Measurements from ENCODE around the gene UBR2.
"Not testable (repeated sequence)": the region's sequence is repeated elsewhere in the genome, so short reads cannot be mapped to it uniquely, and the experiment has no call there.

Gene UBR2

DNA sequence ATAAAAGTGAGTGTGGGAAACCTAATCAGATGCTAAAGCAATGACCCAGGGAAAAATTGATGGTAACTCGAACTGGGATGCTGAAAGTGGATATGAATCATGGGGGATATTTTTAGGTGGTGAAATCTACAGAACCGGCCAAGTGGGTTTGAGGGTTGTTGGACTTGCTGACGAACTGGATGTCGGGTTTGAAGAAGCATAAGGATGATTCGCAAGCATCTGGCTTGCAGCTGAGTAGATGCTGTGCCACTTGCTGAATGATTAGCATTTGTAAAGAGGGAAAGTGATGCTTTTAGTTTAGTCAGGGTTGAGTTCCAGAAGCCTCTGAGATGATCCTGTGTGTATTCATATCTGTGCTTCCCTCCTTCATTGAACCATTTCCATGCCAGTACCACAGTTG, 54.9 kb downstream of the UBR2 start:
- no peak for DNase-seq (ENCODE audit: low read depth)

DNA sequence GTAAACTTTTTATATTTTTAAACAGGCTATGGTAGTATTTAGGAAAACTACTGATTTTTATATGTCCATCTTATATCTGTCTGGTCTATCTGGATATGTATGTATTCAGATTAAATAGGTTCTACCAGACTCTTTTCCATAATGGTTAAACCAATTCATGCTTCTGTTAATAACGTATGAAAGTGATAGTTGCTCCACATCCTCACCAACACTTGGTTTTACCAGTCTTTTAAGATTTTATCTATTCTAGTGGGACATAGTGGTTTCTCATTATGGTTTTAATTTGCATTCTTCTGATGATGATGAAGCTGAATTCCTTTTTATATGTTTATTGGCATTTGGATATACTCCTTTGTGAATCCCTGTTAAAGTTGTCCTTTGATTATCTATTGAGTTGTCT, 56.1 kb downstream of the UBR2 start:
- DNase-seq (ENCODE audit: low read depth), result no peak

DNA sequence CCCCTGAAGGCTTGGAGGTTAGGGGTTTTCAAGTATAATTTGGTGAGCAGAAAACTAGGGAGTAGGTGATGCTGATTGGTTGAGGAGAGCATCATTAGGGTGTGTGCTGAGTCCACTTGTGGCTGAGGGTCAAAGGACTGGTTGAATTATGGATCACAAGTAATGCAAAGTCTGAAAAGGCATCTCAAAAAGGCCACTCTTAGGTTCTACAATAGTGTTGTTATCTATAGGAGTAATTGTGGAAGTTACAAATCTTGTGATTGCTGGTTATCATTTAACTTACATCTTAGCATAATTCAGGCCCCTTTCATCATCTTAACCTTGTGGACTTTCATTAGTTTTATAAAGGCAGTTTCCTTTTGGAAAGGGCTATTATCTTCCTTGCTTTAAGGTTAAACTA, 60.8 kb downstream of the UBR2 start:
- no peak for DNase-seq (ENCODE audit: low read depth)

DNA sequence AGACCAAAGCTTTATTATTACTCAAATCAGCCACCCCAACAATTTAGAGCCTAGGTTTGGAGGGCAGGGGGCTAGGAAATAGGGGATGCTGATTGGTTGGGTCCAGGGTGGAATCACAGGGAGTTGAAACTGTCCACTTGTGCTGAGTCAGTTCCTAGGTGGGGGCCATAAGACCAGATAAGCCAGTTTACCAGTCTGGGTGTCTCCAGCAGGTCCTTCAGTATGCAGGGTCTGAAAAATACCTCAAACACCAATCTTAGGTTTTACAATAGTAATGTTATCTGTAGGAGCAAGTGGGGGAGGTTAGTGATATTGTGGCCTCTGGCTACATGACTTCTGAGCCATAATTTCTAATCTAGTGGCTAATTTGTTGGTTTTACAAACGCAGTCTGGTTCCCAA, 63.2 kb downstream of the UBR2 start:
- no peak for DNase-seq (ENCODE audit: low read depth)

DNA sequence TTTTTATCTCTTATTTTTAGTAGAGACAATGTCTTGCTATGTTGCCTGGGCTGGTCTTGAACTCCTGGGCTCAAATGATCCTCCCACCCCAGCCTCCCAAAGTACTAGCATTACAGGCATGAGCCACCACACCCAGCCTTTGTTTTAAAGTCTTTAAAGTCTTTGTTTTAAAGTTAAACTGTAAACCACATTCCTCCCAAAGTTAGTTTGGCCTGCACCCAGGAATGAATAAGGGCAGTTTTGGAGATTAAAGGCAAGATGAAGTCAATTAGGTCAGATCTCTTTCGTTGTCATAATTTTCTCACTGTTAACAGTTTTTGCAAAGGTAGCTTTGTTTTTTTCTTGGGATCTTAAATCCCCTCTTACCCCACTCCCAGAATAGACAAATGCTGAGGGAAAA, 63.8 kb downstream of the UBR2 start:
- DNase-seq (ENCODE audit: low read depth), result no peak

DNA sequence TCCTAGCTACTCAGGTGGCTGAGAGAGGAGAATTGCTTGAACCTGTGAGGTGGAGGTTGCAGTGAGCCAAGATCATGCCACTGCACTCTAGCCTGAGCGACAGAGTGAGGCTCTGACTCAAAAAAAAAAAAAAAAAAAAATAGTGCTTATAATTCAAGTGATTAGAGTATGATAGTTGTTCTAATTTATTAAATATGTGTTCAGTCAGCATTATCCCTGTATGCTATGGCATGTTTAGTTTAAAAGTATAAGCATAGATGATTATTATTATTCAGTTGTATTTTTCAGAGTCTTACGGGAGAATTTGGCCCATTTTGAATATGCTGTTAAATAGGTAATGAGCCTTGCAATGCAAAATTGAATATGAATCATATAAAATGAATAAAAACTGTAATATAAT, 64.8 kb downstream of the UBR2 start:
- no peak for DNase-seq (ENCODE audit: low read depth)

DNA sequence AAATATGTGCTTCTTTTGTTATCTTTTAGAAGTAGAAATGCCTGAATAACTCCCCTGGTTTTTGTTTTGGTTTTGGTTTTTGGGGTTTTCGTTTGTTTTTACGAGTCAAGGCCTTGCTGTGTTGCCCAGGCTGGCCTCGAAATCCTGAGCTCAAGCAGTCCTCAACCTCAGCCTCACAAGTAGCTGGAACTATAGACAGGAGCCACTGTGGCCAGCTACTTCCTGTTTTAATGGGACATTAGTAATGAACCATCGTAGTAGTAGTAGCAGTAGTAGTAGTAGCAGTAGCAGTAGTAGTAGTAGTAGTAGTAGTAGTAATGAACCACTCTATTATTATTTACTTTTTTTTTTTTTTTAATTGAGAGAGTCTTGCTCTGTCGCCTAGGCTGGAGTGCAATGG, 66.0 kb downstream of the UBR2 start:
- DNase-seq (ENCODE audit: low read depth), result no peak

DNA sequence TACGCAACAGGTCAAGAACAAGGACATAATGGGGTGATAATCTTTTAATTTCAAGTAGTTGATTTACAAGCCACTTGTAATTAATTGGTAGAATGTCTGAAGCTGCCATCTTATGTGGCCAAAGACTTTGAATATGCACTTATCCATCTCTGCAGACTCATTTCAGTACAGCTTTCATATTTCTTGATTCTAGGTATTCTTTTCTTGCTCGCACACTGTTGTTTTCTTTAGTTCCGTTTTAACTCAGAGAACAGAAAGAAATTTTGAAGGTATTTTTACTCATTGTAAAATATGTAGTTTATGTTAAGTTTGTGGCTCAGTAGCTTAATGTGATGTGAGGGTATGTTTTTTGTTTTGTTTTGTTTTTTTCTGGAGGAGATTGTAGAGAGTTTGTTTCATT, 73.9 kb downstream of the UBR2 start:
- DNase-seq (ENCODE audit: low read depth), result no peak

DNA sequence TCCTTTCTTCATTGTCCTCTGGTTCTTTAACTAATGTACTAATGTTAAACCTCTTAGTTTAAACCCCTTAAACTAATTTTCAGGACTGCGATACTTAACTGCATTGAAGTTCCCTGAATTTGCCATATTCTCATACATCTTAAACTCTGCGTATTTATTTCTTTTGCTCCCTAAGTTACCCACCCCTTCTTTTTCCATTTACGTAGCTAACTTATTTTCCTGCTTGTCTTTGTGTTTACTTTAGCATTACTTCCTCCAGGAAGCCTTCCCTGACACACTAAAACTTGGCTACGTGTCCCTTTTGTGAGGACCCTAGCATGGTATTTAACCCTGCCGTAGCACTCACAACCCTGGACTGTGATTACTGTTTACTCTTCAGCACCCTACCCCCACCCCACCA, 79.0 kb downstream of the UBR2 start:
- DNase-seq (ENCODE audit: low read depth), result no peak

DNA sequence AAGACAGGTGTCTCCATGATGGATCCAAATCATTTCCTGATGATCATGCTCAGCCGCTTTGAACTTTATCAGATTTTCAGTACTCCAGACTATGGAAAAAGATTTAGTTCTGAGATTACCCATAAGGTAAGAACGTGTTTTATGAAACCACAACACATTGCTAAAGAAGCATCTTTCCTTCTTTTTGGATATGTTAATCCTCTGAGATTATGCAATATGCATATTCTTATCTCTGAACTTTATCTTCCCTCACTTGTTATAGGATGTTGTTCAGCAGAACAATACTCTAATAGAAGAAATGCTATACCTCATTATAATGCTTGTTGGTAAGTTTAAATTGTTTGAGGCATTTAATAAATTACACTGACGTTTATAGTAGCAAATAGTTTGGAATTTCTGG, 80.4 kb downstream of the UBR2 start:
- DNase-seq (ENCODE audit: low read depth), result no peak

DNA sequence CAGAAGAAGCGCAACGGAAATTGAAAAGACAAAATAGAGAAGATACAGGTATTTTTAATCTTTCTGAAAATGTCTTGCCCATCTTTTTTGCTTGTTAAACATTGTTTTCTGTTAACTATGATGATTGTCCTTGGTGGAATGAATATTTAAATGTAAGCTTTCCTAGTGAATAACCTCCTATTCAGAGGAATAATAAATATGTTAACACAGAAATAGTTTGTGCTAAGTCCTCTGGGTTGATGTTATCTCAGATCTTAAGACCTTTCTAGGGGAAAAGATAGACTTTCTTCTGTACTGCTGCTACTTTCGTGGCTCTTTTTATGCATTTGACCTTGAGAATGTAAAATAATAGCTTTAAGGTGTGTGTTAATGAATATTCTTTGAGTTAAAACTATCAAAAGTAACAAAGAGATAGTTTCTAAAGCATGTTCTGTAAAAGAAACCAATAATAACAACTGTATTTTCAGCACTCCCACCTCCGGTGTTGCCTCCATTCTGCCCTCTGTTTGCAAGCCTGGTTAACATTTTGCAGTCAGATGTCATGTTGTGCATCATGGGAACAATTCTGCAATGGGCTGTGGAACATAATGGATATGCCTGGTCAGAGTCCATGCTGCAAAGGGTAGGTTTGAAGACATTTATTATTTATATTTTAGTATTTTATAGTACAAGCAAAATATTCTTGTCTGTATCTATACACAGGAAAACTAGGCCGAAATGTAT, 88.4 kb downstream of the UBR2 start:
- no peak for DNase-seq (ENCODE audit: low read depth)

DNA sequence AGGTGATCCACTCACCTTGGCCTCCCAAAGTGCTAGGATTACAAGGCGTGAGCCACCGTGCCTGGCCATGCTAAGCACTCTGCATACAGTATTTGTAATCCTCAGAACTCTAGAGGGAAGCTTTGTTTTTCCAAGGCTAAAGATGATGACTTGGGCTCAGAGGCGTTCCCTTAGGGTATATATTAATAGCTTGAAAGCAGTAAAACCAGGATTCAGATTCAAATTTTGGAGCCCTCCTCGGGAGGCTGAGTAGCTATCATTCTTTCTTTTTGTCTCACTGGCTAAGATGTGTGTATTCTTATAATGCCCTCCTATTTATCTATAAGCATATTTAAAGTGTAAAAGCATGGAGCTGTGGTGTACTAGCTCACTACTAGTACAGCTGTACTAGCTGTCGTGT, 90.0 kb downstream of the UBR2 start:
- no peak for DNase-seq (ENCODE audit: low read depth)

DNA sequence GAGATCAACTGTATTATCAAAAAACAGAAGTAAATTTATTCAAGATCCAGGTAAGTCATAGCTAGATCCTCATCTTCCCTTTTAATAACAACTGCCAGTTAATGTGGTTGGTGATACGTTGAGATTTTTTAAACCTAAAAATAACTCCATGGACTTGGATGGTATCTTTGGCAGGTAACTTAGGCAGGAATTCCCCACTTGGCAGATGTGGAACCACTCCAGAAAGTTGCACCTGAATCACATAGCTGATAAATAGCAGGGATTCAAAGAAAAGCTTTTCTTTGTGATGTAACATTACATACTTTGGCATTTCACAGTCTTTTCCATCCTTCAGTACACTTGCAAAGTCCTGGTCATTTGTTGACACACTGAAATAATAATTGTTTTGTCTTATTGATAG, 96.0 kb downstream of the UBR2 start:
- no peak for DNase-seq (ENCODE audit: low read depth)

DNA sequence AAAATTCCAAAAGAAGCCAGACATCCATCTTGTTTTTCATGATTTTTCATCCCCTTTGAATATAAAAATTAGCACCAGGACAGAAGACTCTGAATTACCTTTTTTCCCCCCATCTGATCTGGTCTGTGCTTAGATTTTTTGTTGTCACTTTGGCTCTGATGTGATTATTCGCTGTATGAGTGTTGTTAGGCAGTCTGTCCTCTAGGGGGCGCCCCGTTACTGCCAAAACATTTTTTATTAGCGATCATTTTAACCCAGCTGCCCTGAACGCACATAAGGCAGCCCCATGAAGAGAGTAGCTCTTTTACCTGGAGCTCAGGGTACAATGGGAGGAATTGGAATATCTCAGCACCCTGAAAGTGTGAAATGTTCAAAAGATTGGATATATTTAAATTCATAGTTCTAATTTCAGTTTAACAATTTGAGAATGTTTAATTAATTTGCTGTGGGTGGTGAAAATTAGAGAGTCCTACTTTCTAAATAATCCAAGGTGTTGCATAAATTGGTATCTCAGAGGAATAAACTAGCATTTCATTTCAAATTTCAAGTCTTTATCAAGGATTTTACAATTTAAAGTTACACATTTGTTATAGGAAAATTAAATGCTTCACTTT, 97.8 kb downstream of the UBR2 start:
- peak; percentile 64 for DNase-seq (ENCODE audit: low read depth)

DNA sequence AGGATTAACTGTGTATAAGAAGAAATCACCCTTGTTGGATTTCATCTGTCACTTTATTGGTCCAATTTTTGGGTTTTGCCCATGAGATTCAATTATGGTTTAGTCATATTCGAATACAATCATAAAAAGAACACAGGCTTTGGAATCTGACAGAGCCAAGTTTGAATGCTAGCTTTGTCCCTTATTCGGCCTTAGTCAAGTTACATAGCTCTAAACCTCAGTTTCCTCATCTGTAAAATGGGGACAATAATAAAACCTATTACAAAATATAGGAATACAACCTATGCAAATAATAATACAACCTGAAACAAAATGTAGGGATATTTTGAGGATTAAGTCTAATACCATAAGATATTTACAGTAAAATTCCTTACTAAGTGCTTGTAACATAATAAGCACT, 100.9 kb downstream of the UBR2 start:
- DNase-seq (ENCODE audit: low read depth), result no peak

DNA sequence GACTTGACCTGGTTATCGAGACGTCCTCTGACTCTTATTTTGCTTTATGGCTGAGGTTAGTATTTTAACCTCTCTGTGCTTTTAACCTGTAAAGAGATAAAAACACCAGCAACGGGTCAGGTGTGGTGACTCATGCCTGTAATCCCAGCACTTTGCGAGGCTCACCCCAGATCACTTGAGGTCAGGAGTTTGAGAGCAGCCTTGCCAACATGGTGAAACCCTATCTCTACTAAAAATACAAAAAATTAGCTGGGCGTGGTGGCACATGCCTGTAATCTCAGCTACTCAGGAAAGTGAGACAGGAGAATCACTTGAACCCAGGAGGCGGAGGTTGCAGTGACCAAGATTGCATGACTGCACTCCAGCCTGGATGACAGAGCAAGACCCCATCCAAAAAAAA, 110.5 kb downstream of the UBR2 start:
- not testable (repeated sequence) for DNase-seq (ENCODE audit: low read depth)

DNA sequence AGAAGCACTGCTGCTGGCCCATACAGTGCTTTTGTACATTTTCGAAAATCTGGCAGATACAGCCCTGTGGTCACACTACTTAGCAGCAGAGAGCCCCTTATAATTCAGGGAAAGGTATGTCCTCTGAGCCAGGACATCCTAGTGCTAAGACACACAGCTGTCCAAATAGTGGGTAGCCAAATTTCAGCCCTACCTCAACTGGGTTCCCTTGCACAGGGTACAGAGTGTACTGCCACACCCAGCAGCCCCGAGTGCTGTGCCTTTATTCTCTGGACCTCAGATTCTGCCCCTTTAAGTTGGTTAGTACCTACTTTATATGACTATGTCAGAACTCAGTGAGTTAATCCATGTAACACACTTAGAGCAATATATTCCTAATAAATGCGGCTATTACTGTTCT, 111.0 kb downstream of the UBR2 start:
- DNase-seq (ENCODE audit: low read depth), result no peak

DNA sequence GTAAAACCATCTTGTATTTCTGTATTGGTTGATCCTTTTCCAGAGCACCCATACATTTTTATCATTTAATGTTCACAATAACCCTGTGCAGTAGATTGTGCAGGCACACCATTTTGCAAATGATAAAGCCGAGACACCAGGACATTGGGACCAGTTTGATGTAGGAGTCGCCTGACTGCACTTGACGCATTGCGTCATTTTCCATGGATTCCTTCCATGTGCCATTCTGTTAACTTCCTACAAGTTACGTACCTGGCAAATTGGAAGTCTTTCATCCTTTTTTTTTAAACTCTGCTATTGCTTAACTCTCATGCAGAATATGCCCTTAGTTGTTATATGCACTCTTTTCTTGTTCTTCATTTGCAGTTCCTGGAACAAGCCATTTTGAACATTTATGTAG, 115.5 kb downstream of the UBR2 start:
- DNase-seq (ENCODE audit: low read depth), result no peak

DNA sequence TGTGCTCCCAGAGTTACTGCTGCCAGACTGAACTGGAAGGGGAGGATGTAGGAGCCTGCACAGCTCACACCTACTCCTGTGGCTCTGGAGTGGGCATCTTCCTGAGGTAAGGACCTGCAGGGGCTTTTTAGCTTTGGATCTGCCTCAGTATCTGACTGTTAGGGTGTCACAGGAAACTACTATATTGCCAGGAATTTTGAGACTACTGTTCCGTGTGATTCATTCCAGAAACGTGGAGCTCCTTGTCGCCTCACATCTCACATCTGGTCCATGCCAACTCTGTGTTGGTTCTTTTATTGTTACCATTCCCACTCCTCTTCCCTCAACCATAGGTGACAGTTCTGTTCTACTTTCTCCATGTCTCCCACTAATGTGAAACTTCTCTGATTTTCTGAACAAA, 124.5 kb downstream of the UBR2 start:
- DNase-seq (ENCODE audit: low read depth), result no peak

DNA sequence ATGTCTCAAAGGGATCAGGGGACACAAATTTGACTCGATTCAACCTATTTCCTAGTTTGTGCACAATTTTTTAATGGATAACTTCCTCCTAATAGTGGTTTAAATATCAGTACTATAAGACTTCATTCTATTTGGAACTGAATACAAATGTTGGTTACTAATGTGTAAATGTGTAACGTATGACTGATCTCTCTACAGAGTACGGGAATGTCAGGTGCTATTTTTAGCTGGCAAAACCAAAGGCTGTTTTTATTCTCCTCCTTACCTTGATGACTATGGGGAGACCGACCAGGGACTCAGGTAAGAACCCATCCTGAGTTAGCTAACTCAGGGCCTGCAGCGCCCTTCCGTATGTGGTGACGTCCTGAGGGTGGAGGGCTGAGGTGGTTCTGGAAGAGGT, 125.5 kb downstream of the UBR2 start:
- no peak for DNase-seq (ENCODE audit: low read depth)

DNA sequence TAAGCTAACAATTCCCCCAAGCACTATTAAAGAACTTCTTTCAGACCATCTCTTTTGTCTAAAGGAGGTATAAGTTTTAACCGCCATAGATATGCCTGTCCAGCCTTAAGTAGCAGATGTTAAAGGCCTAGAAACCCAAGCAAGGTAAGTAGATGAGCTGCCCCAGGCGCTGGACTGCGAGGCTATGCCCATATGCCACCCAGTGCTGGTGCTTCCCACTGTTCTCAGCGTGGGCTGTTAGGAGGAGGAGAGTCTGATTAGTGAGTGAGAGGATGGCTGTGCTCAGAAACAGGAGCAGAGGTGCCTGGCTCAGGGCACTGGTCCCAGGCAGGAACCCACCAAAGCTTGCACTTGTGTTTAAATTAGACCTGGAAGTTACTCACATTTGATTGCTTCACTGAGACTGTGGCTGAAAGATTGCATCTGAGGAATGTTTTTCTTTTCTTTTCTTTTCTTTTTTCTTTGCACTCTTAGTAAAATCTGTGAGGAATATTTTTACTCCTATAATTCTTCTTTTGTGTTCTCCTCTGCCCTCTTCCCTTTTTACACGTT, 126.4 kb downstream of the UBR2 start:
- DNase-seq (ENCODE audit: low read depth), result no peak

DNA sequence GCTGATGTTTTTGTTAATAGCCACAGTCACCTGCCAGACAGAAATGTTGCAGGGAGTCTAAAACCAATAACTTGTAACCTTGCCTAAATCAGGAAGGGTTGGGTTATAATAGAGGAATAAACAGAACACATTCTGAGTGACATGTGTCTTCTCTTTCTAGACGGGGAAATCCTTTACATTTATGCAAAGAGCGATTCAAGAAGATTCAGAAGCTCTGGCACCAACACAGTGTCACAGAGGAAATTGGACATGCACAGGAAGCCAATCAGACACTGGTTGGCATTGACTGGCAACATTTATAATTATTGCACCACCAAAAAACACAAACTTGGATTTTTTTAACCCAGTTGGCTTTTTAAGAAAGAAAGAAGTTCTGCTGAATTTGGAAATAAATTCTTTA, 127.0 kb downstream of the UBR2 start:
- no peak for DNase-seq (ENCODE audit: low read depth)

DNA sequence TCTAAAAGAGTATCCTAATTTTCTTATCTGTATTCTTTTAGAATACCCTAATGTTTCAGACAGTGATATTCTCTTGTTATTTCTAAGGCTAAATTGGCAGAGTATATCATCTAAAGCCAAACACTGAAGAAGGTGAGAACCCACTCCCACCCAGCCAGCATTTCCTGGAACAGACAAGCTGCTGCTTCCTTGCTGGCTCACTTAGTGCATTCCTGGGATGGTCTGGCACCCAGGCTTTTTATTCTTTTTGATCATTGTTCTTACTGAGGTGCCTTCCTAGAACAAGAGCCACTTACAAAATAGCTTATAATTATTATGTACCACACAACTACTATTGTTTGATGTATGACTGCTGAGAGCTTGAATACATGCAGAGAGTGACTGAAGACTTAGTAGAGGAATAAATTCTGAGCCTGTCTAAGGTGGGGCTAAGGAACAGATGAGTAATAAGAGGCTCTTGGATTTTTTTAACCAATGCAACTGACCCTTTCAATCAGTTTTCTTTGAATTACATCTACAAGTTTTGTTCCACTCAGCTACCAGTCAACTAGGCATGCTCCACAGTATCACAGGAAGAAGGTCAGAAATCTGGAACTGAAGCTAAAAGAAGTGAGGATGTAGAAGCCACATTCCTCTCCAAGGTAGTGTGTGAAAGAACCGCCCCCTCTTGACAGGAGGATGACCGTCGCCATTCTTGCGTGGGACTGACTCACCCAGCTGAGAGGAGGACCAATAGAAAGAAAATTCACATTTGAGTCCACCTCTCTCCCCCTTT, 128.5 kb downstream of the UBR2 start:
- no peak for DNase-seq (ENCODE audit: low read depth)
